Kidney epithelial cell (primary cell): ENCODE measurements around the gene CNIH3. TPM values are rescaled to one million over a fixed set of nuclear protein-coding genes. Genes with fewer than 3 reads are reported as not detected.

Source experiments
- DNase-seq: peaks from one replicate; pipeline ENCODE4 v3.0.0-alpha.2; 2010; ENCODE audit warnings: low read depth
- H3K27me3 ChIP-seq: 2 replicates; pipeline ENCODE4 v1.6.0; 2011; ENCODE audit warnings: low read length; ENCODE audit not compliant: control insufficient read depth, insufficient read depth
- H3K36me3 ChIP-seq: 2 replicates; pipeline ENCODE4 v1.5.1; 2011; ENCODE audit warnings: low read length; ENCODE audit not compliant: control insufficient read depth, insufficient read depth
- H3K4me3 ChIP-seq: 2 replicates; pipeline ENCODE4 v1.5.1; 2011; ENCODE audit warnings: low read depth, mild to moderate bottlenecking, control low read depth, low read length
- CTCF ChIP-seq: IDR thresholded peaks from 2 replicates; pipeline ENCODE4 v1.5.1; 2011; ENCODE audit warnings: mild to moderate bottlenecking, moderate library complexity, low read length, control low read depth, inconsistent platforms; ENCODE audit not compliant: insufficient read depth, poor library complexity, severe bottlenecking
- total RNA-seq: library from RNA; depleted of rRNA; stranded (reverse); fragments of >200 nt; gene quantifications from 2 replicates; pipeline ENCODE4 v1.2.3, GENCODE V29; 2015

CNIH3 gene
- total RNA-seq, 1 donor from 2014 or later: 4.2 TPM

- no peak for DNase-seq
- Histone ChIP-seq H3K27me3 (no peaks in the 10 kb centered on the region), H3K36me3 (no peaks in the 10 kb centered on the region), H3K4me3 (no peak overlapping the region)
- no peak for TF ChIP-seq CTCF
Observed at GRCh38 chr1:224759681-224760091, 143.6 kb downstream of the CNIH3 start.

- no peak for DNase-seq
- no peak for TF ChIP-seq CTCF
- H3K27me3 ChIP-seq: no peaks in the 10 kb centered on the region
- no peaks in the 10 kb centered on the region for H3K36me3 ChIP-seq
- no peak overlapping the region for H3K4me3 ChIP-seq
Observed at GRCh38 chr1:224760163-224760562, 144.0 kb downstream of the CNIH3 start.

- no peak for TF ChIP-seq CTCF
- Histone ChIP-seq H3K36me3 (no peaks in the 10 kb centered on the region), H3K27me3 (no peaks in the 10 kb centered on the region), H3K4me3 (no peak overlapping the region)
- DNase-seq: no peak
Observed at GRCh38 chr1:224761245-224761644, 145.1 kb downstream of the CNIH3 start.

- DNase-seq: no peak
- Histone ChIP-seq H3K36me3 (no peaks in the 10 kb centered on the region), H3K27me3 (no peaks in the 10 kb centered on the region), H3K4me3 (no peak overlapping the region)
- no peak for TF ChIP-seq CTCF
Observed at GRCh38 chr1:224762046-224762445, 145.9 kb downstream of the CNIH3 start.

GRCh38 chr1:224762701-224763100 lies 146.6 kb downstream of the CNIH3 start:
- DNase-seq: no peak
- no peak for TF ChIP-seq CTCF
- no peaks in the 10 kb centered on the region for H3K27me3 ChIP-seq
- no peaks in the 10 kb centered on the region for H3K36me3 ChIP-seq
- no peak overlapping the region for H3K4me3 ChIP-seq

- Histone ChIP-seq H3K36me3 (no peaks in the 10 kb centered on the region), H3K4me3 (no peak overlapping the region), H3K27me3 (no peaks in the 10 kb centered on the region)
- TF ChIP-seq CTCF: no peak
- DNase-seq: no peak
Observed at GRCh38 chr1:224763126-224763775, 147.1 kb downstream of the CNIH3 start.
